Lower leg skin (tissue), 4 donors: ENCODE measurements around the gene AQR. TPM values are rescaled to one million over a fixed set of nuclear protein-coding genes. Genes with fewer than 3 reads are reported as not detected.
A peak's percentile ranks its signal among the peaks of the same experiment; 100 is the strongest.

Source experiments
- DNase-seq, 2 donors: peaks; one replicate each; pipeline ENCODE4 v3.0.0-alpha.2; 2019; ENCODE audit warnings: low spot score in 2 of 2
- H3K4me3 ChIP-seq: fragments of 200-600 bp; sonication (generic); 2 replicates; pipeline ENCODE4 v1.5.1; 2017; ENCODE audit warnings: mild to moderate bottlenecking, low read depth; ENCODE audit not compliant: poor library complexity, severe bottlenecking
- POLR2A ChIP-seq, 2 donors: fragments of 450-650 bp; IDR thresholded peaks; one replicate each; pipeline ENCODE4 v1.6.1; 2016 to 2017; ENCODE audit warnings: antibody characterized with exemption in 2 of 2, mild to moderate bottlenecking in 1 of 2, moderate library complexity in 1 of 2
- WGBS, 2 donors: methylation state at CpG; one replicate each; pipeline ENCODE4 v1.1.5; 2018; 5-methylcytosine and 5-hydroxymethylcytosine counted together
- intact Hi-C: fragments of 100-400 bp; cut with DNase I; formaldehyde crosslinking; loops from one replicate; pipeline ENCODE4 v1.15.0; 2023; ENCODE audit warnings: low total_unique reads
- total RNA-seq, 4 donors: library from RNA; depleted of rRNA; stranded (reverse); fragments of >200 nt; gene quantifications; one replicate each; pipeline ENCODE4 v1.1.0, GENCODE V29; 2016
- TF ChIP-seq, protein P1 (sequence below), 3 donors: fragments of 450-650 bp; IDR thresholded peaks; one replicate each; pipeline ENCODE4 v1.5.1; 2016; ENCODE audit warnings: antibody characterized with exemption in 3 of 3, mild to moderate bottlenecking in 3 of 3, moderate library complexity in 2 of 3

The AQR gene
- total RNA-seq, 4 donors from 2014 or later, result 21.8 to 23.7 (median 22.5) TPM

DNA sequence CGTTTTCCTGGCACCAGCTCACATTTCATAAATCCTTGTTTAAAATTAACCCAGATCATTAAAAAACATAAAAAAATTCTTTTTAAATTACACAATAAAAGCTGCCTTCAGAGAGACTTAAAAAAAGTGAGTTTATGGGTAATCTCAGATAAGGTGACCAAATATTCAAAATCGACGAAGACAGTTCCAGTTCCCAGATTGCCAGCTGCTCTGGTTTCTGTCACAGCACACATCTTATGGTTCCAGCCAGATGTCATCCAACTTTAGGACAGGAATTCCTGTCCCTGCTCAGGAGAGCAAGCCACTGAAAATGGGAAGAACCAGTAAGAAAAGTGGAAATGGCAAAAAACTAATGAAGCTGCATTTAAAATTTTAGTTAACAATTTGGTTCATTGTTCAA is 34.4 kb upstream of the AQR start:
- TF ChIP-seq, protein P1, sequence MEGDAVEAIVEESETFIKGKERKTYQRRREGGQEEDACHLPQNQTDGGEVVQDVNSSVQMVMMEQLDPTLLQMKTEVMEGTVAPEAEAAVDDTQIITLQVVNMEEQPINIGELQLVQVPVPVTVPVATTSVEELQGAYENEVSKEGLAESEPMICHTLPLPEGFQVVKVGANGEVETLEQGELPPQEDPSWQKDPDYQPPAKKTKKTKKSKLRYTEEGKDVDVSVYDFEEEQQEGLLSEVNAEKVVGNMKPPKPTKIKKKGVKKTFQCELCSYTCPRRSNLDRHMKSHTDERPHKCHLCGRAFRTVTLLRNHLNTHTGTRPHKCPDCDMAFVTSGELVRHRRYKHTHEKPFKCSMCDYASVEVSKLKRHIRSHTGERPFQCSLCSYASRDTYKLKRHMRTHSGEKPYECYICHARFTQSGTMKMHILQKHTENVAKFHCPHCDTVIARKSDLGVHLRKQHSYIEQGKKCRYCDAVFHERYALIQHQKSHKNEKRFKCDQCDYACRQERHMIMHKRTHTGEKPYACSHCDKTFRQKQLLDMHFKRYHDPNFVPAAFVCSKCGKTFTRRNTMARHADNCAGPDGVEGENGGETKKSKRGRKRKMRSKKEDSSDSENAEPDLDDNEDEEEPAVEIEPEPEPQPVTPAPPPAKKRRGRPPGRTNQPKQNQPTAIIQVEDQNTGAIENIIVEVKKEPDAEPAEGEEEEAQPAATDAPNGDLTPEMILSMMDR (IDR thresholded peaks at IDR 0.05), result no peak
- no peak for TF ChIP-seq POLR2A (IDR thresholded peaks at IDR 0.05)
- intact Hi-C loops, result no loop called here
- no peak for DNase-seq
- no peak overlapping the region for H3K4me3 ChIP-seq
- WGBS, 2 donors, result 70 to 74% methylated on average over 3 of the region's 3 CpGs

- no peak for TF ChIP-seq POLR2A (IDR thresholded peaks at IDR 0.05)
- TF ChIP-seq, protein P1 (IDR thresholded peaks at IDR 0.05), result no peak
- no peak overlapping the region for H3K4me3 ChIP-seq
- 18 to 36% methylated on average over 1 of the region's 1 CpG for WGBS, 2 donors
- DNase-seq, result peak in 1 of 2 donors; percentile 57
- intact Hi-C loops, result no loop called here
Measured at GRCh38 chr15:35000511-35000910, 31.0 kb upstream of the AQR start.

DNA sequence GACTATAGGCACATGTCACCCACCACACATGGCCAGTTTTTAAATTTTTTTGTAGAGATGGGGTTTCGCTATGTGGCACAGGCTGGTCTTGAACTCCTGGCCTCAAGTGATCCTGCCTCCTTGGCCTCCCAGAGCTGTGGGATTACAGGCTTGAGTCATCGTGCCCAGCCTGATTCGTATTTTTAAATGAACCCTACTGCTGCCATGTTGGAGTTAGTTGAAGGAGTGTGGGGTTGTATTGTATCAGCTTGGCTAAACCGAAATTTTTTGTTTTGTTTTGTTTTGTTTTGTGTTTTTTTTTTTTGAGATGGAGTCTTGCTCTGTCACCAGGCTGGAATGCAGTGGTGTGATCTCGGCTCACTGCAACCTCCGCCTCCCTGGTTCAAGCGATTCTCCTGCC is 30.4 kb upstream of the AQR start:
- intact Hi-C loops, result no loop called here
- DNase-seq, result no peak
- TF ChIP-seq, protein P1 (IDR thresholded peaks at IDR 0.05), result no peak
- no peak for TF ChIP-seq POLR2A (IDR thresholded peaks at IDR 0.05)
- H3K4me3 ChIP-seq, result no peak overlapping the region
- 68 to 88% methylated on average over 7 of the region's 7 CpGs for whole genome bisulfite sequencing, 2 donors

DNA sequence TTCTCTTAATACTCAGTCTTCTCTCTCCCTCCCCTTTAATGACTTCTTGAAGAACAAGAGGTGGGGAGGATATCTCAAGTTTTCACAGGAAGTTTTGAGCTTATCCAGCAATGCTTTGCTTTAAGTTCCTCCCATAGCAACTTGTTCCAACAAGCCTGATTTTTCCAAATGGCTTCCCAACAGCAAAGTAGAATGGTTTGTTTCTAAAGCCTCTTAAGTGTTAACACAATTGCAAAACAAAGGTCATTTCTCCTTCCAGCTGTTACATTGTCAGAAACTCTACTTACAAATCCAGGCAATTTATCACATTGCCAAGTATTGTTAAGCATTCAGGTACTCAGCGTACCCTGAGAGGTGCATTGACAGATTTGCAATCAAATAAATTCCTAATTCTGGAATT is 25.4 kb upstream of the AQR start:
- intact Hi-C loops, result no loop called here
- WGBS, 2 donors, result 65 to 67% methylated on average over 1 of the region's 1 CpG
- no peak overlapping the region for H3K4me3 ChIP-seq
- DNase-seq, result no peak
- TF ChIP-seq, protein P1 (IDR thresholded peaks at IDR 0.05), result no peak
- TF ChIP-seq POLR2A (IDR thresholded peaks at IDR 0.05), result no peak

DNA sequence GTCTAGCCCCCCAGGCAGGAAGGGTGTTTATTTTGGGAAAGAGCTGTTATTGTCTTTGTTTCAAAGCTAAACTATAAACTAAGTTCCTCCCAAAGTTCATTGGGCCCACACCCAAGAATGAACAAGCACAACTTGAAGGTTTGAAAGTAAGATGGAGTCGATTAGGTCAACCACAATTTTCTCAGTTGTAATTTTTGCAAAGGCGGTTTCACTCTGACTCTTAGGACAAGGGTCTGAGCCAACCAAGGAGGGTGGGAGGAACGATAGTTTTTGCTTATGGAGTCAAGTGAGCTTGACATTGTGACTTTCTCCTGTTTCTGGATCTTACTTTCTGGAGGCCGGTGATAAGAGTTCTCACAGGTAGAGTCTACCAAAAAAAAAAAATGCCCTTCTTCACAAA is 24.3 kb upstream of the AQR start:
- TF ChIP-seq, protein P1 (IDR thresholded peaks at IDR 0.05), result no peak
- intact Hi-C loops, result no loop called here
- H3K4me3 ChIP-seq, result no peak overlapping the region
- DNase-seq, result no peak
- 75 to 84% methylated on average over 4 of the region's 4 CpGs for whole genome bisulfite sequencing, 2 donors

DNA sequence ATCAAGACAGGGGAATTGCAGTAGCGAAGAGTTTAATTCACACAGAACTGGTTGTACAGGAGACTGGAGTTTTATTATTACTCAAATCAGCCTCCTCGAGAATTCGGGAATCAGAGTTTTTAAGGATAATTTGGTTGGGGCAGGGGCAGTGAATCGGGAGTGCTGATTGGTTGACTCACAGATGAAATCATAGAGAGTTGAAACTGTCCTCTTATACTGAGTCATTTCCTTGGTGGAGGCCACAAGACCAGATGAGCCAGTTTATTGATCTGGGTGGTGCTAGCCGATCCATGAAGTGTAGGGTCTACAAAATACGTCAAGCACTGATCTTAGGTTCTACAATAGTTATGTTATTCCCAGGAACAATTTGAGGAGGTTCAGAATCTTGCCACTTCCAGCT is 23.9 kb upstream of the AQR start:
- 64 to 83% methylated on average over 6 of the region's 6 CpGs for WGBS, 2 donors
- TF ChIP-seq, protein P1 (IDR thresholded peaks at IDR 0.05), result no peak
- TF ChIP-seq POLR2A (IDR thresholded peaks at IDR 0.05), result no peak
- DNase-seq, result no peak
- intact Hi-C loops, result no loop called here
- H3K4me3 ChIP-seq, result no peak overlapping the region
